Activated T-helper 1 cell treated with Interleukin-2 at 50 U/mL for 16 hours (primary cell): ENCODE measurements around the gene LAMP1.
"Not testable (repeated sequence)": the region's sequence is repeated elsewhere in the genome, so short reads cannot be mapped to it uniquely, and the experiment has no call there.

Experiments used
- DNase-seq: peaks from one replicate; pipeline ENCODE4 v3.0.0-alpha.2; 2020; ENCODE audit warnings: low read depth

LAMP1 gene

GRCh38 chr13:113356596-113356995 is 59.6 kb downstream of the LAMP1 start:
- DNase-seq, result no peak

GRCh38 chr13:113357529-113357928 is 60.5 kb downstream of the LAMP1 start:
- no peak for DNase-seq

- no peak for DNase-seq
These were observed 61.7 kb downstream of the LAMP1 start for GRCh38 chr13:113358653-113359190.

GRCh38 chr13:113359571-113359970 is 62.5 kb downstream of the LAMP1 start:
- DNase-seq, result no peak

GRCh38 chr13:113360446-113360845 is 63.4 kb downstream of the LAMP1 start:
- no peak for DNase-seq

- DNase-seq, result no peak
These were observed 64.4 kb downstream of the LAMP1 start for GRCh38 chr13:113361406-113361805.

GRCh38 chr13:113364311-113364889 is 67.4 kb downstream of the LAMP1 start:
- DNase-seq, result no peak

GRCh38 chr13:113364901-113365582 is 68.0 kb downstream of the LAMP1 start:
- no peak for DNase-seq

- no peak for DNase-seq
These were observed 68.5 kb downstream of the LAMP1 start for GRCh38 chr13:113365583-113365970.

- no peak for DNase-seq
These were observed 69.0 kb downstream of the LAMP1 start for GRCh38 chr13:113365971-113366588.

GRCh38 chr13:113367020-113367560 is 70.1 kb downstream of the LAMP1 start:
- DNase-seq, result no peak

GRCh38 chr13:113367771-113368170 is 70.7 kb downstream of the LAMP1 start:
- DNase-seq, result no peak

GRCh38 chr13:113368353-113368752 is 71.3 kb downstream of the LAMP1 start:
- DNase-seq, result not testable (repeated sequence)

- no peak for DNase-seq
These were observed 72.2 kb downstream of the LAMP1 start for GRCh38 chr13:113369189-113369588.

GRCh38 chr13:113369881-113370280 is 72.8 kb downstream of the LAMP1 start:
- DNase-seq, result no peak

GRCh38 chr13:113371061-113371460 is 74.0 kb downstream of the LAMP1 start:
- no peak for DNase-seq

- DNase-seq, result not testable (repeated sequence)
These were observed 74.7 kb downstream of the LAMP1 start for GRCh38 chr13:113371701-113372100.
